Dedifferentiated amniotic fluid mesenchymal stem cell (primary cell): ENCODE results near the gene METRNL.

Source experiments
- DNase-seq: peaks from one replicate; pipeline ENCODE4 v3.0.0-alpha.2; 2016; ENCODE audit errors: extremely low spot score

Gene METRNL

GRCh38 chr17:83080579-83080857 is 1.1 kb downstream of the METRNL start:
- no peak for DNase-seq

- DNase-seq: no peak
Measured at GRCh38 chr17:83080858-83081683, 1.7 kb downstream of the METRNL start.

GRCh38 chr17:83081684-83082201 is 2.3 kb downstream of the METRNL start:
- DNase-seq: no peak

GRCh38 chr17:83082424-83082823 is 3.0 kb downstream of the METRNL start:
- no peak for DNase-seq

- DNase-seq: no peak
Measured at GRCh38 chr17:83082909-83083367, 3.5 kb downstream of the METRNL start.

- DNase-seq: peak; percentile 93
Measured at GRCh38 chr17:83083368-83084201, 4.2 kb downstream of the METRNL start.

GRCh38 chr17:83084214-83084613 is 4.8 kb downstream of the METRNL start:
- DNase-seq: no peak

- no peak for DNase-seq
Measured at GRCh38 chr17:83084621-83085056, 5.2 kb downstream of the METRNL start.

- no peak for DNase-seq
Measured at GRCh38 chr17:83085103-83085502, 5.7 kb downstream of the METRNL start.

GRCh38 chr17:83085526-83086198 is 6.3 kb downstream of the METRNL start:
- DNase-seq: no peak

GRCh38 chr17:83086199-83086880 is 6.9 kb downstream of the METRNL start:
- no peak for DNase-seq

- no peak for DNase-seq
Measured at GRCh38 chr17:83086907-83087787, 7.7 kb downstream of the METRNL start.

- no peak for DNase-seq
Measured at GRCh38 chr17:83087788-83088360, 8.5 kb downstream of the METRNL start.

GRCh38 chr17:83088451-83088850 is 9.0 kb downstream of the METRNL start:
- no peak for DNase-seq

GRCh38 chr17:83088909-83089308 is 9.5 kb downstream of the METRNL start:
- no peak for DNase-seq

GRCh38 chr17:83089328-83090132 is 10.1 kb downstream of the METRNL start:
- DNase-seq: no peak

GRCh38 chr17:83090444-83091256 is 11.2 kb downstream of the METRNL start:
- no peak for DNase-seq
